ENCODE measurements around the gene C14orf93.
"Not testable (repeated sequence)": the region's sequence is repeated elsewhere in the genome, so short reads cannot be mapped to it uniquely, and the experiment has no call there.

The C14orf93 gene

DNA sequence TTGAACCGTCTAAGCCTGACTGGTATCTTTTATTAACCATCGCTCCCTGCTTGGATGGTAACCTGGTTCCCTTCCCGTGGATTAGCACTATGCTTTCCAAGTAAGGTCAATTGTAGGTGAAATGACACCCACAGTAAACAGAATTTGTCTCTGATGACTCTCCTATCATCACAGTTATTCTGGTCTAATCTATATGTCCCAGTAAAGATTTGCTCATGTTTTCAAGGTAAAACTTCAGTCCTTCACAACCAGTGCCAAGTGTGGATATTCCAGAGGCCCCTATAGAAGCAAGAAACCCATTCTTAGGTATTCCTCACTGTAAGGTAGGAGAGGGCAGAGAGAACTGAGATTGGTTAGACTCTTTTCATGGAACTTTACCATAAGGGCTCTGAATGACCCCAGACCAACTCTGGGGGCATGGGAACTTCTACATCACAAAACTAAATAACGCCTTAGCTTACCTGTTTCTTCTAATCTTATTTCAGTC, 43.1 kb downstream of the C14orf93 start:
- no peak for DNase-seq

GRCh38 chr14:22965916-22966782, 43.8 kb downstream of the C14orf93 start:
- not testable (repeated sequence) for DNase-seq

DNA sequence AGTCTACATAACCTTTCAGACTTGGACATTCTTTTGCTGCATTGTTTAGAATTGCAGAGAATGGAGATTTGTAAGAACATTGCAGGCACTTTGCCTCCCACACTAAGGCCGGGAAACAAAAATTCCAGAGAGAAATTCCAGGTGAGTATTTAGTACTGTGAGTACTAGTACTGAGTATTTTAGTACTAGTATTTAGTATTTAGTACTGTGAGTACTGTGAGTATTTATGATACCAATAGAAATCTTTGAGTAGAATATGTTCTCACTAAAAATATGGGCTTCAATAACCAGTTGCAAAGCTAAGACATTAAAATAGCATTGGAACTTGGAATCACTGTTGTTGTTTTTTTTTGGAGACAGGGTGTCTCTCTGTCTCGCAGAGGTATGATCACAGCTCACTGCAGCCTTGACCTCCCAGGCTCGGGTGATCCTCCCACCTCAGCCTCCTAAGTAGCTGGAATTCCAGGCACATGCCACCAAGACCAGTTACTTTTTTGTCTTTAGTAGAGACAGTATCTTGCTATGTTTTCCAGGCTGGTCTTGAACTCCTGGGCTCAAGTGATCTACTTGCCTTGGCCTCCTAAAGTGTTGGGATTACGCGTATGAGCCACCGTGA, 47.8 kb downstream of the C14orf93 start:
- no peak for DNase-seq

GRCh38 chr14:22955702-22956569, 54.0 kb downstream of the C14orf93 start:
- DNase-seq = no peak

DNA sequence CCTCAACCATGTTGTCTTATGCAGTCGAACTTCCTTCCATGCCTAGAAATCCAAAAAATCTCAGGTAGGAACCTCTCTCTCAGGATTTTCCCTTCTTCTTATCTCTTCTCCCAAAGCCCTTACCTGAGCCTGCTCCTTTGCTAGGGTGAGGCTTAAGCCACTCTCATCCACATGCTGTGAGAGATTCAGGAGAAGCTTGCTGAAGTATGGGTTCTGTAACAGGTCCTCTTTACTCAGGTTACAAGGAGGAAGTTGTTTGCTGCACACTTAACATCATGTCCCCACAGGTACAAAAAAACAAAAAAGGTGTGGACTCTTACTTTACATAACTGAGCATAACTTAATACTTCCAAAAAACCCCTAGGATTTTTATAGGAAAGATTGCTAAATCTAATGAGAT, 57.5 kb downstream of the C14orf93 start:
- DNase-seq = no peak

GRCh38 chr14:22951795-22952194, 58.1 kb downstream of the C14orf93 start:
- DNase-seq = not testable (repeated sequence)

- DNase-seq = no peak
Measured at GRCh38 chr14:22945642-22946041, 64.3 kb downstream of the C14orf93 start.

- DNase-seq = no peak
Measured at GRCh38 chr14:22939684-22940083, 70.3 kb downstream of the C14orf93 start.

All from NCI-H510A treated with DMSO at 0.1 percent for 48 hours (cell line).